Measurements from ENCODE around the gene SLCO4A1. TPM values are rescaled to one million over a fixed set of nuclear protein-coding genes. Genes with fewer than 3 reads are reported as not detected.

The SLCO4A1 gene
- total RNA-seq, 1 donor: under 0.01 TPM

DNA sequence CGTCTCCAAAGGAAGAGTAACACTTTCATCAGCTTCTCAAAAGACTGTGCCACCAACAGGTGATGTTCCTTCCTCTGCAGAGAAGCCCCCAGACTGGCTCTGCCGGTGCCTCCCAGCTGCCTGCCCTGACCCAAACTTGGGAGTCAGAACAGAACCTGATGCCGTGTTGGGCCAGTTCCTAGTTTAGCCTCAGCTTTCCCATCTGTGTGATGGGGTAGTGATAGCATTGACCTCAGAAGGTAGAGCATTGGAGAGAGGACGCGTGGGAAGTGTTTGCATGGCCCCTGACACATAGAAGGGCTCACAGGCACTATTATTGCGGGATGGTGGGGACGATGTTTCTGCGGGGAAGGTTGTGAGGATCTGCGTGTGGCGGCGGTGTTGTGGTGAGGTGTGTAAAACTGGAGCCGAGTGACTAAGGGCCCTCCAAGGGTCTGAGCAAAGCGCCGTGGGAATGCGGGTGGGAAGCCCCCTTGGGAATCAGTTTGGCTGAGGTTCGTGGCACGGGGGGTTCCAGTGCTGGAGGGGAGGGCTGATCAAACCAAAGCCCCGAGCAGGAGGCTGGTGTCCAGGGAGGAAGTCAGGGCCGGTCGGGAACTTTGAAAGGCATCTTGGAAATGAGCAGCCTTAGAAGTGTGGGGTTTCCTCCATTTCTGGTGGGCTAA, 68.0 kb downstream of the SLCO4A1 start:
- peaks cover 43% of the 10 kb centered on the region for H3K27me3 ChIP-seq (ENCODE audit: insufficient read depth, low read length)

DNA sequence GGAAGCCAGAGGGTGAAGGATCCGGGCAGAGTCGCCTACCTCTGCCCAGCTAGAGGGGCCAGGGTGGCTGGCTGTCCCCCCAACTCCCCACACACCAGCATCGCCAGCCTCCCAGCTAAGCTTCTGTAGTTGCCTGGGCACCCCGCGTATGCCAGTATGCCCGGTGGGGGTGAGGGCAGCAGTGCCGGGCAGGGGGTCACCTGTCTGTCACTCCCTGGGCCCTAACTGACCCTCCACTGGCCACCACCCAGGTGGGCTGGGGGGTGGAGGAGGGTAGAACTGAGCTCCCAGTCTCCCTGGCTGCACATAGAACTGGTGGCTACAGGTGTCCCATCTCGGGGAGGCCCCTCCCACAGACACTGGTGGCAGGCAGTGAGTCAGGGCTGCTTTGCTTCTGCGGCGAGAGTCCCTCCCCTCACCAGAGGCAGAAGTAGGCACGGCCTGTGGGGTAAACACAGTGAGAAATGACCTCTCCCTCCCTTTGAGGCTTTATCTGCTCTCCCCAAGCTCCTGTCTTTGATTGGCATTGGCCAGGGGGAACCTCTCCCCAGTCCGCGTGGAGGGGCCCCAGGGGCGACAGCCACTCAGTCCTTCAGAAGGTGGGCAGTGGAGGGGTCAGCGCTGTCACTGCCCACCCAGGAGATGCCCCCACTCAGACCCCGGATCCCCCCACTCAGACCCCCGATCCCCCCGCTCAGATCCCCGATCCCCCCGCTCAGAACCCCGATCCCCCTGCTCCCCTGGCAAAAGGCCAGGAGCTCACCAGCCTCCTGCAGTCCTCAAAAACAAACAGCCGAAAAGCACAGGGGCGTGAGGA, 68.8 kb downstream of the SLCO4A1 start:
- H3K27ac ChIP-seq (ENCODE audit: low read depth, low read length): no peak overlapping the region
- H3K79me2 ChIP-seq (ENCODE audit: insufficient read depth, low read length): no peaks in the 10 kb centered on the region
- TF ChIP-seq, protein P1, sequence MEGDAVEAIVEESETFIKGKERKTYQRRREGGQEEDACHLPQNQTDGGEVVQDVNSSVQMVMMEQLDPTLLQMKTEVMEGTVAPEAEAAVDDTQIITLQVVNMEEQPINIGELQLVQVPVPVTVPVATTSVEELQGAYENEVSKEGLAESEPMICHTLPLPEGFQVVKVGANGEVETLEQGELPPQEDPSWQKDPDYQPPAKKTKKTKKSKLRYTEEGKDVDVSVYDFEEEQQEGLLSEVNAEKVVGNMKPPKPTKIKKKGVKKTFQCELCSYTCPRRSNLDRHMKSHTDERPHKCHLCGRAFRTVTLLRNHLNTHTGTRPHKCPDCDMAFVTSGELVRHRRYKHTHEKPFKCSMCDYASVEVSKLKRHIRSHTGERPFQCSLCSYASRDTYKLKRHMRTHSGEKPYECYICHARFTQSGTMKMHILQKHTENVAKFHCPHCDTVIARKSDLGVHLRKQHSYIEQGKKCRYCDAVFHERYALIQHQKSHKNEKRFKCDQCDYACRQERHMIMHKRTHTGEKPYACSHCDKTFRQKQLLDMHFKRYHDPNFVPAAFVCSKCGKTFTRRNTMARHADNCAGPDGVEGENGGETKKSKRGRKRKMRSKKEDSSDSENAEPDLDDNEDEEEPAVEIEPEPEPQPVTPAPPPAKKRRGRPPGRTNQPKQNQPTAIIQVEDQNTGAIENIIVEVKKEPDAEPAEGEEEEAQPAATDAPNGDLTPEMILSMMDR (IDR thresholded peaks at IDR 0.05; ENCODE audit: extremely low read depth, low read depth, low read length): no peak
- H3K9me3 ChIP-seq (ENCODE audit: low read depth, low read length): no peaks in the 10 kb centered on the region
- no peaks in the 10 kb centered on the region for H3K36me3 ChIP-seq (ENCODE audit: insufficient read depth, low read length)
- H3K27me3 ChIP-seq (ENCODE audit: insufficient read depth, low read length): peaks cover 43% of the 10 kb centered on the region
- no peak overlapping the region for H3K4me3 ChIP-seq (ENCODE audit: insufficient read depth, low read length)
- no peaks in the 10 kb centered on the region for H3K4me1 ChIP-seq (ENCODE audit: insufficient read depth, low read length)
- no peaks in the 10 kb centered on the region for H4K20me1 ChIP-seq (ENCODE audit: insufficient read depth, low read length)
- no peak overlapping the region for H2AFZ ChIP-seq (ENCODE audit: low read length)
- no peak overlapping the region for H3K4me2 ChIP-seq (ENCODE audit: insufficient read depth, low read length)
- DNase-seq (ENCODE audit: insufficient read length, low spot score, missing footprints): no peak

More for the DNA sequence above, 68.0 kb downstream of the SLCO4A1 start:
- no peak for DNase-seq (ENCODE audit: insufficient read length, low spot score, missing footprints)
- Histone ChIP-seq H3K4me2 (ENCODE audit: insufficient read depth, low read length) (no peak overlapping the region), H3K4me1 (ENCODE audit: insufficient read depth, low read length) (no peaks in the 10 kb centered on the region), H3K9me3 (ENCODE audit: low read depth, low read length) (no peaks in the 10 kb centered on the region), H3K27ac (ENCODE audit: low read depth, low read length) (no peak overlapping the region), H3K79me2 (ENCODE audit: insufficient read depth, low read length) (no peaks in the 10 kb centered on the region), H3K36me3 (ENCODE audit: insufficient read depth, low read length) (no peaks in the 10 kb centered on the region), H2AFZ (ENCODE audit: low read length) (no peak overlapping the region), H3K4me3 (ENCODE audit: insufficient read depth, low read length) (no peak overlapping the region), H4K20me1 (ENCODE audit: insufficient read depth, low read length) (no peaks in the 10 kb centered on the region)
- TF ChIP-seq, protein P1 (IDR thresholded peaks at IDR 0.05; ENCODE audit: extremely low read depth, low read depth, low read length): no peak

DNA sequence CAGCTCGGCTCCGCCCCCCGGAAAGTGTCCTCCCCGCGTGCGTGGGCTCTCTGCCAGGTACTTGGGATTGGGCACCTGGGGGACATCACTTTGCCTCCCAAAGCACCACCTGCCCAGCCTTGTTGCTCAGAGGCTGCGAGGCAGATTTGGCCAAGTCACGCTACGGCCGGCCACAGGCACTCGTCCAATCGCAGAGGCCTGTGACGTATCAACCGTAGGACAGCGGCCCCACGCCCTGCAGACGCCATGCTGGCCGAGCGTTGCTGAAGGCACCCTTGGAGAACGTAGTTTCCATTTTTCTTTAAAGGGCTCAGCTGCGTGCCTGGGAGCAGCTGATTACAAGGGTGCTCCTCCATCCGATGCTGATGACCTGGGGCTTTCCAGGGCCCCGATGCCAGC, 69.4 kb downstream of the SLCO4A1 start:
- peaks cover 43% of the 10 kb centered on the region for H3K27me3 ChIP-seq (ENCODE audit: insufficient read depth, low read length)
- H3K36me3 ChIP-seq (ENCODE audit: insufficient read depth, low read length): no peaks in the 10 kb centered on the region
- no peak overlapping the region for H2AFZ ChIP-seq (ENCODE audit: low read length)
- no peak overlapping the region for H3K4me3 ChIP-seq (ENCODE audit: insufficient read depth, low read length)
- no peak overlapping the region for H3K4me2 ChIP-seq (ENCODE audit: insufficient read depth, low read length)
- no peaks in the 10 kb centered on the region for H4K20me1 ChIP-seq (ENCODE audit: insufficient read depth, low read length)
- H3K9me3 ChIP-seq (ENCODE audit: low read depth, low read length): no peaks in the 10 kb centered on the region
- no peaks in the 10 kb centered on the region for H3K79me2 ChIP-seq (ENCODE audit: insufficient read depth, low read length)
- DNase-seq (ENCODE audit: insufficient read length, low spot score, missing footprints): no peak
- no peak overlapping the region for H3K27ac ChIP-seq (ENCODE audit: low read depth, low read length)
- no peaks in the 10 kb centered on the region for H3K4me1 ChIP-seq (ENCODE audit: insufficient read depth, low read length)
- TF ChIP-seq, protein P1 (IDR thresholded peaks at IDR 0.05; ENCODE audit: extremely low read depth, low read depth, low read length): no peak

- H3K4me1 ChIP-seq (ENCODE audit: insufficient read depth, low read length): no peaks in the 10 kb centered on the region
- no peak overlapping the region for H3K4me3 ChIP-seq (ENCODE audit: insufficient read depth, low read length)
- no peaks in the 10 kb centered on the region for H3K36me3 ChIP-seq (ENCODE audit: insufficient read depth, low read length)
- H3K27ac ChIP-seq (ENCODE audit: low read depth, low read length): no peak overlapping the region
- TF ChIP-seq, protein P1 (IDR thresholded peaks at IDR 0.05; ENCODE audit: extremely low read depth, low read depth, low read length): no peak
- DNase-seq (ENCODE audit: insufficient read length, low spot score, missing footprints): no peak
- peaks cover 43% of the 10 kb centered on the region for H3K27me3 ChIP-seq (ENCODE audit: insufficient read depth, low read length)
- no peaks in the 10 kb centered on the region for H4K20me1 ChIP-seq (ENCODE audit: insufficient read depth, low read length)
- H3K4me2 ChIP-seq (ENCODE audit: insufficient read depth, low read length): no peak overlapping the region
- no peak overlapping the region for H2AFZ ChIP-seq (ENCODE audit: low read length)
- H3K9me3 ChIP-seq (ENCODE audit: low read depth, low read length): no peaks in the 10 kb centered on the region
- no peaks in the 10 kb centered on the region for H3K79me2 ChIP-seq (ENCODE audit: insufficient read depth, low read length)
These were observed 70.3 kb downstream of the SLCO4A1 start for GRCh38 chr20:62712606-62713005.
